ENCODE measurements around the gene MDFI. TPM values are rescaled to one million over a fixed set of nuclear protein-coding genes. Genes with fewer than 3 reads are reported as not detected.

Gene MDFI
- total RNA-seq, 2 donors from 2014 or later, result not detected

GRCh38 chr6:41646026-41646795, 7.9 kb downstream of the MDFI start:
- Mint-ChIP-seq H3K27me3 (peaks cover 7% of the 10 kb centered on the region), H3K27ac (no peak overlapping the region), H3K9me3 (no peaks in the 10 kb centered on the region), H3K36me3 (ENCODE audit: low read depth) (no peaks in the 10 kb centered on the region), H3K4me3 (no peak overlapping the region), H3K4me1 (no peaks in the 10 kb centered on the region)
- no peak for ATAC-seq (replicated peaks)

GRCh38 chr6:41647061-41647511, 8.8 kb downstream of the MDFI start:
- Mint-ChIP-seq H3K27me3 (peaks cover 9% of the 10 kb centered on the region), H3K36me3 (ENCODE audit: low read depth) (no peaks in the 10 kb centered on the region), H3K27ac (no peak overlapping the region), H3K4me1 (no peaks in the 10 kb centered on the region), H3K4me3 (no peak overlapping the region), H3K9me3 (no peaks in the 10 kb centered on the region)
- ATAC-seq (replicated peaks), result no peak

- Mint-ChIP-seq H3K9me3 (no peaks in the 10 kb centered on the region), H3K4me3 (no peak overlapping the region), H3K4me1 (no peaks in the 10 kb centered on the region), H3K27me3 (peaks cover 12% of the 10 kb centered on the region), H3K27ac (no peak overlapping the region), H3K36me3 (ENCODE audit: low read depth) (no peaks in the 10 kb centered on the region)
- no peak for ATAC-seq (replicated peaks)
Measured at GRCh38 chr6:41648070-41648585, 9.9 kb downstream of the MDFI start.

- Mint-ChIP-seq H3K36me3 (ENCODE audit: low read depth) (no peaks in the 10 kb centered on the region), H3K27me3 (peaks cover 12% of the 10 kb centered on the region), H3K4me3 (no peak overlapping the region), H3K9me3 (no peaks in the 10 kb centered on the region), H3K4me1 (no peaks in the 10 kb centered on the region), H3K27ac (no peak overlapping the region)
- ATAC-seq (replicated peaks), result no peak
Measured at GRCh38 chr6:41648921-41649320, 10.7 kb downstream of the MDFI start.

- no peak for ATAC-seq (replicated peaks)
- H3K27me3 Mint-ChIP-seq, result peaks cover 16% of the 10 kb centered on the region
- no peak overlapping the region for H3K4me3 Mint-ChIP-seq
- no peaks in the 10 kb centered on the region for H3K36me3 Mint-ChIP-seq (ENCODE audit: low read depth)
- no peaks in the 10 kb centered on the region for H3K9me3 Mint-ChIP-seq
- H3K4me1 Mint-ChIP-seq, result no peaks in the 10 kb centered on the region
- H3K27ac Mint-ChIP-seq, result no peak overlapping the region
Measured at GRCh38 chr6:41649596-41649995, 11.3 kb downstream of the MDFI start.

GRCh38 chr6:41650120-41650519, 11.9 kb downstream of the MDFI start:
- peaks cover 18% of the 10 kb centered on the region for H3K27me3 Mint-ChIP-seq
- H3K9me3 Mint-ChIP-seq, result no peaks in the 10 kb centered on the region
- no peak overlapping the region for H3K4me3 Mint-ChIP-seq
- H3K36me3 Mint-ChIP-seq (ENCODE audit: low read depth), result no peaks in the 10 kb centered on the region
- no peak overlapping the region for H3K27ac Mint-ChIP-seq
- ATAC-seq (replicated peaks), result no peak
- H3K4me1 Mint-ChIP-seq, result no peaks in the 10 kb centered on the region

GRCh38 chr6:41651246-41651961, 13.1 kb downstream of the MDFI start:
- no peak overlapping the region for H3K27ac Mint-ChIP-seq
- H3K9me3 Mint-ChIP-seq, result no peaks in the 10 kb centered on the region
- peaks cover 21% of the 10 kb centered on the region for H3K27me3 Mint-ChIP-seq
- H3K4me1 Mint-ChIP-seq, result no peaks in the 10 kb centered on the region
- no peak for ATAC-seq (replicated peaks)
- H3K36me3 Mint-ChIP-seq (ENCODE audit: low read depth), result no peaks in the 10 kb centered on the region
- H3K4me3 Mint-ChIP-seq, result no peak overlapping the region

- ATAC-seq (replicated peaks), result no peak
- Mint-ChIP-seq H3K36me3 (ENCODE audit: low read depth) (no peaks in the 10 kb centered on the region), H3K27ac (no peak overlapping the region), H3K9me3 (no peaks in the 10 kb centered on the region), H3K27me3 (peaks cover 21% of the 10 kb centered on the region), H3K4me1 (no peaks in the 10 kb centered on the region), H3K4me3 (no peak overlapping the region)
Measured at GRCh38 chr6:41651962-41652657, 13.8 kb downstream of the MDFI start.

GRCh38 chr6:41652866-41653652, 14.8 kb downstream of the MDFI start:
- no peaks in the 10 kb centered on the region for H3K36me3 Mint-ChIP-seq (ENCODE audit: low read depth)
- no peaks in the 10 kb centered on the region for H3K9me3 Mint-ChIP-seq
- no peak for ATAC-seq (replicated peaks)
- no peak overlapping the region for H3K4me3 Mint-ChIP-seq
- peaks cover 28% of the 10 kb centered on the region for H3K27me3 Mint-ChIP-seq
- no peak overlapping the region for H3K27ac Mint-ChIP-seq
- no peaks in the 10 kb centered on the region for H3K4me1 Mint-ChIP-seq

GRCh38 chr6:41653691-41654090, 15.4 kb downstream of the MDFI start:
- Mint-ChIP-seq H3K4me3 (no peak overlapping the region), H3K9me3 (no peaks in the 10 kb centered on the region), H3K27ac (no peak overlapping the region), H3K4me1 (no peaks in the 10 kb centered on the region), H3K36me3 (ENCODE audit: low read depth) (no peaks in the 10 kb centered on the region), H3K27me3 (peaks cover 34% of the 10 kb centered on the region)
- ATAC-seq (replicated peaks), result no peak

GRCh38 chr6:41654151-41654697, 16.0 kb downstream of the MDFI start:
- Mint-ChIP-seq H3K36me3 (ENCODE audit: low read depth) (no peaks in the 10 kb centered on the region), H3K27ac (no peak overlapping the region), H3K4me3 (no peak overlapping the region), H3K9me3 (no peaks in the 10 kb centered on the region), H3K27me3 (peaks cover 37% of the 10 kb centered on the region), H3K4me1 (no peaks in the 10 kb centered on the region)
- ATAC-seq (replicated peaks), result no peak

GRCh38 chr6:41654698-41655151, 16.5 kb downstream of the MDFI start:
- Mint-ChIP-seq H3K4me3 (no peak overlapping the region), H3K27me3 (peaks cover 37% of the 10 kb centered on the region), H3K36me3 (ENCODE audit: low read depth) (no peaks in the 10 kb centered on the region), H3K9me3 (no peaks in the 10 kb centered on the region), H3K27ac (no peak overlapping the region), H3K4me1 (no peaks in the 10 kb centered on the region)
- no peak for ATAC-seq (replicated peaks)

GRCh38 chr6:41655176-41655575, 16.9 kb downstream of the MDFI start:
- H3K9me3 Mint-ChIP-seq, result no peaks in the 10 kb centered on the region
- no peak overlapping the region for H3K27ac Mint-ChIP-seq
- no peak for ATAC-seq (replicated peaks)
- no peaks in the 10 kb centered on the region for H3K36me3 Mint-ChIP-seq (ENCODE audit: low read depth)
- H3K4me1 Mint-ChIP-seq, result no peaks in the 10 kb centered on the region
- H3K4me3 Mint-ChIP-seq, result no peak overlapping the region
- peaks cover 37% of the 10 kb centered on the region for H3K27me3 Mint-ChIP-seq

GRCh38 chr6:41655646-41656001, 17.4 kb downstream of the MDFI start:
- Mint-ChIP-seq H3K4me3 (no peak overlapping the region), H3K9me3 (no peaks in the 10 kb centered on the region), H3K4me1 (no peaks in the 10 kb centered on the region), H3K27me3 (peaks cover 40% of the 10 kb centered on the region), H3K36me3 (ENCODE audit: low read depth) (no peaks in the 10 kb centered on the region), H3K27ac (no peak overlapping the region)
- no peak for ATAC-seq (replicated peaks)

Measured in activated T-helper 17 cell treated with anti-CD3 and anti-CD28 coated beads, Interleukin-2, amount 50 U/mL, for 72 hours (primary cell).